CD4-positive, alpha-beta T cell treated with Interleukin-10 for 1 hour (primary cell): ENCODE results near the gene SH3RF2.
"Not testable (repeated sequence)": the region's sequence is repeated elsewhere in the genome, so short reads cannot be mapped to it uniquely, and the experiment has no call there.

ENCODE experiments used
- DNase-seq: peaks from one replicate; pipeline ENCODE4 v3.0.0-alpha.2; 2020

Gene SH3RF2, protein sequence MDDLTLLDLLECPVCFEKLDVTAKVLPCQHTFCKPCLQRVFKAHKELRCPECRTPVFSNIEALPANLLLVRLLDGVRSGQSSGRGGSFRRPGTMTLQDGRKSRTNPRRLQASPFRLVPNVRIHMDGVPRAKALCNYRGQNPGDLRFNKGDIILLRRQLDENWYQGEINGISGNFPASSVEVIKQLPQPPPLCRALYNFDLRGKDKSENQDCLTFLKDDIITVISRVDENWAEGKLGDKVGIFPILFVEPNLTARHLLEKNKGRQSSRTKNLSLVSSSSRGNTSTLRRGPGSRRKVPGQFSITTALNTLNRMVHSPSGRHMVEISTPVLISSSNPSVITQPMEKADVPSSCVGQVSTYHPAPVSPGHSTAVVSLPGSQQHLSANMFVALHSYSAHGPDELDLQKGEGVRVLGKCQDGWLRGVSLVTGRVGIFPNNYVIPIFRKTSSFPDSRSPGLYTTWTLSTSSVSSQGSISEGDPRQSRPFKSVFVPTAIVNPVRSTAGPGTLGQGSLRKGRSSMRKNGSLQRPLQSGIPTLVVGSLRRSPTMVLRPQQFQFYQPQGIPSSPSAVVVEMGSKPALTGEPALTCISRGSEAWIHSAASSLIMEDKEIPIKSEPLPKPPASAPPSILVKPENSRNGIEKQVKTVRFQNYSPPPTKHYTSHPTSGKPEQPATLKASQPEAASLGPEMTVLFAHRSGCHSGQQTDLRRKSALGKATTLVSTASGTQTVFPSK

DNA sequence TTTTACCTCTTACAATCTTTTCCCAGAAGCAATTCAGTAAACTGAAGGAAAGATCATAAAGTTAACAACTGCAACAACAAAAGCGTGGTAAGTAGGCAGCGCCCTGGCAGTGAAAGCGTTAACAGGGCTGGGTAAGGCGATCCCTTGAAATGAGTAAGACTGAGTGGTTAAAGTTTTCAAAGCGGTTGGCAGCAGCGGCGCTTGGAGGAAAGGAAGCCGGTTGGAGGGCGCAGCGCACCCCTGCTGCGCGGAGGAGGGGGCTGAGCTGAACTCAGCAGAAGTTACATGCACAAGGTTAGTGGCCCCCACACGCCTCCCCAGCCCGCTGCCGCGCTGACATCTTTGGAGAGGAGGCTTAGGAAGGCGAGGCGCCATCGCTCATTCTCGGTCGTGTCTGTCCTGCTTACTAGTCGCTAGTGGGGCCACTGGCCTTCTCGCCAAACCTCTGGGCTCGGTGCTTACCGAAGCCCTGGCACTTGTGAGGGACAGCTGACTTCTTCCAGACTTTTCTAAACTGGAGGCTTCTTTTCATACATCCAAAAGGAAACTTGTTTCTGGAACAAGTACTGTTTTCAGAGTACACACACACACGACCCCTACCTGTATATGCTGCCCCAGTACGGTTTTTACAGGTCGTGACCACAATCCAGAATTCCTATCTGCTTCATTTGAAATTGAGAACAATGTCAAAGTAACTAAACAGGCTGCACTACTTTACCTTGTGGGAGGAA lies at the start of gene SH3RF2:
TSS of gene SH3RF2 (plus strand) at position 178 of the 731 bp plus-strand sequence. CDS start 1,351 bp downstream, outside the sequence.
- no peak for DNase-seq

GRCh38 chr5:145887217-145887616 lies 49.2 kb upstream of the SH3RF2 start:
- no peak for DNase-seq

GRCh38 chr5:145887976-145888574 lies 48.3 kb upstream of the SH3RF2 start:
- DNase-seq, result no peak

DNA sequence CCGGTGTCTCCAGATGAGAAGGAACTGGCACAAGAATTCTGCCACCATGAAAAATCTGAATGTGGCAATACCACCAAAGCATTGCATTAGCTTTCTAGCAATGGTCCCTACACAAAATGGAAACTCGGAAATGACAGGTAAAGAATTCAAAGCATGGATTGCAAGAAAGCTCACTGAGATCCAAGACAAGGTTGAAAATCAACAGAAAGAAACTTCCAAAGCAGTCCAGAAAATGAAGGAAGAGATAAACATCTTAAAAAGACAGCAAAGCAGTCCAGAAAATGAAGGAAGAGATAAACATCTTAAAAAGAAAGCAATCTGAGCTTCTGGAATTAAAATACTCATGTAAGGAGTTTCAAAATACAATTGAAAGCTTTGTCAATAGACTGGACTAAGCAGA lies 46.8 kb upstream of the SH3RF2 start:
- no peak for DNase-seq

DNA sequence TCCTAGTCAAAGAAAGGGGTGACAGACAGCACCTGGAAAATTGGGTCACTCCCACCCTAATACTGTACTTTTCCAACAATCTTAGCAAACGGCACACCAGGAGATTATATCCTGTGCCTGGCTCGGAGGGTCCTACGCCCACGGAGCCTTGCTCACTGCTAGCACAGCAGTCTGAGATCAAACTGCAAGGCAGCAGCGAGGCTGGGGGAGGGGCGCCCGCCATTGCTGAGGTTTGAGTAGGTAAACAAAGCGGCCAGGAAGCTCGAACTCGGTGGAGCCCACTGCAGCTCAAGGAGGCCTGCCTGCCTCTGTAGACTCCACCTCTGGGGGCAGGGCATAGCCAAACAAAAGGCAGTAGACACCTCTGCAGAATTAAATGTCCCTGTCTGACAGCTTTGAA lies 45.0 kb upstream of the SH3RF2 start:
- DNase-seq, result not testable (repeated sequence)

- no peak for DNase-seq
Observed at GRCh38 chr5:145898171-145898570, 38.2 kb upstream of the SH3RF2 start.

- no peak for DNase-seq
Observed at GRCh38 chr5:145902421-145902820, 34.0 kb upstream of the SH3RF2 start.

- DNase-seq, result no peak
Observed at GRCh38 chr5:145903113-145903512, 33.3 kb upstream of the SH3RF2 start.

- DNase-seq, result no peak
Observed at GRCh38 chr5:145903867-145904266, 32.5 kb upstream of the SH3RF2 start.

DNA sequence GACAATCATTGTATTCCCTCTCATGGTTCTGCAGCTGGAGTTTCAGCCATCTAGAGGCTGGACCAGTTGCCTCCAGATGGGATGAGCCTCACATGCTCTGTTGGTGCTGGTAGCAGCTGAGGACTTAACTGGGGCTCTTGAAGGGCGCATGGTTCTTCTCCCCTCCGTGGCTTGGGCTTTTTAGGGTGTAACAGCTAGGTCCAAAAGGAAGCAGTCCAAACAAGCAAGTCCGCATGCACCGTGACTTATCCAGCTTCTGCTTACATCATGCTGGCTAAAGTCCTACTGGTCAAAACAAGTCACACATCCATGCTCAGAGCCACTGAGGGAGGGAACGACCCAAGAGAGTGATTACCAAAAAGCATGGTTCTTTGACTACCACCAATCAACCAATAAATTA lies 31.6 kb upstream of the SH3RF2 start:
- no peak for DNase-seq

DNA sequence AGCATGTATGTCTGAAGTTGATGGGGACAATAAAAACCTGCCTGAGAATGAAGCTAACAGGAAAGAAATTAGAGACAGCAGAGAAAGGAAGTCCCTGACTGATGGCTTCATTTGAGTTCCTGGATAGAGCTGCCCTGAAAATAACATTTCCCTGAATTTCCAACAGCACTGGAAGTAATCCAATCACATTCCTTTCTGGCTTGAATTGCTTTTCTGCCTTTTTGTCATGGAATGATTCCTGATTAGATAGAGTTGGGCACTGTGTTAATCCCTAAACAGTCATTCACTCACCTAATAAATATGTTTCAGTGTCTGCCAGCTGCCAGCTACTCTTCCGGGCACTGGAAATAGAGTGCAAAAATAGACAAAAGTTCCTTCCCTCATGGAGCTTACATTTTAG lies 30.0 kb upstream of the SH3RF2 start:
- DNase-seq, result no peak

DNA sequence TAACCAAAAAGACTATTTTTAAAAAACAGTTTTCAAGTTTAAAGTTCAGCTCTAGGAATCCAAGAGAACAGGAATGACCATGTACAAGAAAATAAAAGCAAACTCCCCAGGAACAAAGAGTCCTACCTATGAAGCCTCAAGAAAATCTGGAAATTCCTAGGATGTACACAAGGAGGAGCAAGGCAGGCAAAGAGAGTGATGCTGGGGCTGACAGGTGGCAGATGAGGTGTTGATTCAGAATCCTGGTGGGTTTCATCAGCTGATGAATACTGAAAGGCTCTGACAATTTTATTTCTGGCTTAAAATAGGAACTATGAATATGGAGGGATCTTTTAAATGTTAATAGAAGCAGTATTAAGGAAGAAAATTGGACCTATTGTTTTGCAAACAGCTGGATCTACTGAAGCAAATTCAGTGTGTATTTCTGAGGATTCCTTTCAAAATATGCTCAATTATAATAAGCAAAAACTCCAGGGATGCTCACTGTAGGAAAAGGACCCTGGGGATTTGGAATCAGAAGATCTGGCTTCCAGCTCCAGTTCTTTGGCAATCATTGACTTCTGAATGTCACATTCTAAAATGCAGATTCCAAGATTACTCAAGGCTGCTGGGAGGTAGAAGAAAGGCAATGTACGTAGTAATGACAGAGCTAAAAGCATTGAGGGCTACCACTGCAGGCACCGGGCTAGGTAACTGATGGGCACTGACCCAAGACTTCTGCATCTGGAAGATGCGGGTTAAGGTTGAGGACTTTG lies 28.0 kb upstream of the SH3RF2 start:
- no peak for DNase-seq

DNA sequence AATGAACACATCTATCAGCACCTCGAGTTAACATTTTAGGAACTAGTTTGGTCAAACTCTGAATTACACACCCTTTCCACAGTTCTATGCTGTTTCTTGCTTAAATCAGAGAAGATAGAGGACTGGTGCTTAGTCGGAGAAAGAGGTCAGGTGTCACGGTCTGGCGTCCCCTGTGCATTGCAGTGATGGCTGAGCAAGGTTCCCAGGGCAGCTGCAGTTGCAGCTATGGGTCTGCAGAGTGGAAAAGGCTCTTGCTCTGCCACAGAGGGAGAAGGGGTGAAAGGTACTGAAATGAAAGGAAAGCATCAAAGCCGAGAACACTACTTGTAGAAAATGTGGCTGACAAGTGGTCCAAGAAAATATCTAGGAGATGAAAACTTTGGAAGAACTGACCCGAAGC lies 25.2 kb upstream of the SH3RF2 start:
- DNase-seq, result no peak

DNA sequence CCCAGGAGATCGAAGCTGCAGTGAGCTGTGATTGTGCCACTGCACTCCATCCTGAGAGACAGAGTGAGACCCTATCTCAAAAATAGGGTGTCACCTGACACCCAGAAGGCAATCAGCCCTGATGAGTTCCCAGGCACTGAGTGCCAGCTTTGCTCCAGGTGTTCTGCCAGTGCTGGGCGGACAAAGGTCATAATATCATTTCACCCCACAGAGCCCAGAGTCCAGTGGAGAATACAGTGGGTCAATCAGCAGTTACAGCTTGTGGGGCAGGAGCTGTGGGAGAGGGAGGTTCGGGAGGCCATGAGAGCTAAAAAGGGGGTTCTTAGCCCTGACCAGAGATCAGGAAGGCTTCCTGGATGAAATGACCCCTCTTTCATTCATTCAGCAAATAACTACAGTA lies 24.4 kb upstream of the SH3RF2 start:
- DNase-seq, result no peak

DNA sequence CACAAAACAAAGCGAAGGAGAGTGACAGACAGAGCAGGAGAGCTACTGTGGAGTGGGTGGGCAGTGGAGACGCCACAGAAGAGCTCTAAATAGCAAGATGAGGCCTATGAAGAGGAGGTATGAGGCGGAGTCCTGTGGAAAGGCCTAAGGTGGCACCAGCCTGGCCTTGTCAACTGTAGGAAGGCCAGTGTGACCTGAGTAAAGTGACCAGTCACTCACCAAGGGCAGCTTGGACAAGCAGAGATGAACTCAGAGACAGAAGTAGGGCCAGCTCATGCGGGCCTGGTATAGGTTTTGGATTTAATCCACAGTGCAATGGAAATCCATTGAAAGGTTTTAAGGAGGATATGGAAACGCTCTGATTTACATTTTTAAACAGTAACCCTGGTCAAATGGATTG lies 23.8 kb upstream of the SH3RF2 start:
- DNase-seq, result no peak

DNA sequence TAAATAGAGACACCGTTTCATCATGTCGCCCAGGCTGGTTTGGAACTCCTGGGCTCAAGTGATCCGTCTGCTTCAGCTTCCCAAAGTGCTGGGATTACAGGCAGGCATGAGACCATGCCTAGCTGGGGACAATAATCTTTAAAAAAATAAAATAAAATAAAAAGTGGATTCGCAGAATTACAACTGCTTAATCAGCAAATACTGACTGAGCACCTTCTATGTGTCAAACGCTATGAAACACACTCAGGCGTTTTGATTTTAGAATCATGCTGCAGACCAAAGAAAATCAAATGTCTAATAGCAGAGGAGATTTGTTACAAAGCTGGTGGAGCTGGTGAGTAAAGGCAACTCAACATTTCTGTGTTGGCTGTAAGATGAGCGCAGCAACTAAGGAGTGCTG lies 22.7 kb upstream of the SH3RF2 start:
- no peak for DNase-seq

DNA sequence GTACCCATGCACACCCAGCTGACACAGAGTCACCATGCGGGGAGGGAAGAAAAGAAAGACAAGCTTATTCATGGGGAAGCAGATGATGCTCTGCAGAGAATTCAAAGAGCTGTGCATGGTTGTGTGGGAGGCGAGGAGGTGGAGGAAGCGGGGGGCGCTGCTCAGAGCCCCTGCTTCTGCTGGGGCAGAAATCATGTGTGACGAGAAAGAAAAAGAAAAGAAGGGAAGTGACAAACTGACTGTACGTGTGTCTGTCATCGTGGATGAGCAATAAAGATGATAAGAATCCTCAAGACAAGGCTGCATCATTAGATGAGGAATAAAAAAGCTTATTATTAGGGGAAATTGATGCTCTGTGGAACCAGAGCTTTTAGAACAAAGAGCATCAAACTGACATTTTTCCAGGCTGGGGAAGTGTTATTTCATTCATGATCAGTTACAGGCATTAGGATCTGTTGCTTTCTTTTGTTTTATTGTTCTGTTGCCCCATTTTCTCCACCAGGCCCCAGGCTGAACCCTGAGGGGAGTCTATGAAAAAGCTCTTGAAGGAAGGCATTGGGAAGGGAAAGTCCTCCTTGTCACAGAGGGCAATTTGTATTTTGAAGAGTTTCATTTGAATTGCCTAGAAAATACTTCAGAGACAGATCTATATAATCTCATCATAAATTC lies 20.3 kb upstream of the SH3RF2 start:
- no peak for DNase-seq

GRCh38 chr5:145917288-145917687 lies 19.1 kb upstream of the SH3RF2 start:
- DNase-seq, result no peak

DNA sequence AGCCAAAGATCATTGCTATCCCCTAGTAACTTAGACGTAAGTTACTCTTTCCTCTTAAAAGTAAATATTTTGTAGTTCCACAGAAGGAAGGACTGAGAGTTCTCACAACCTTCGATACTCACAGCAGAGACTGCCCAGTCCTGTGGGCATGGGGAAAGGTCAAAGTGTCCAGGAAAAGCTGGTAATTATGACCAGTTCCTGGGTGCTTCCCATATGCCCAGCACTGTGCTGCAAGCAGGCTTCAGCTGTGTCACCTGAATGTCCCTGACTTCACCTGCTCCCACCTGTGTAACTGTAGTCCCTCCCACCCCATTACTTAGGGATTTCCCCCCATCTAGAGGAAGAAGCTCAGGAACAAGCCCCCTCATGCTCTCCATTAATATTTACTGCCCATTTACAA lies 18.0 kb upstream of the SH3RF2 start:
- no peak for DNase-seq

GRCh38 chr5:145919413-145919812 lies 17.0 kb upstream of the SH3RF2 start:
- DNase-seq, result no peak

DNA sequence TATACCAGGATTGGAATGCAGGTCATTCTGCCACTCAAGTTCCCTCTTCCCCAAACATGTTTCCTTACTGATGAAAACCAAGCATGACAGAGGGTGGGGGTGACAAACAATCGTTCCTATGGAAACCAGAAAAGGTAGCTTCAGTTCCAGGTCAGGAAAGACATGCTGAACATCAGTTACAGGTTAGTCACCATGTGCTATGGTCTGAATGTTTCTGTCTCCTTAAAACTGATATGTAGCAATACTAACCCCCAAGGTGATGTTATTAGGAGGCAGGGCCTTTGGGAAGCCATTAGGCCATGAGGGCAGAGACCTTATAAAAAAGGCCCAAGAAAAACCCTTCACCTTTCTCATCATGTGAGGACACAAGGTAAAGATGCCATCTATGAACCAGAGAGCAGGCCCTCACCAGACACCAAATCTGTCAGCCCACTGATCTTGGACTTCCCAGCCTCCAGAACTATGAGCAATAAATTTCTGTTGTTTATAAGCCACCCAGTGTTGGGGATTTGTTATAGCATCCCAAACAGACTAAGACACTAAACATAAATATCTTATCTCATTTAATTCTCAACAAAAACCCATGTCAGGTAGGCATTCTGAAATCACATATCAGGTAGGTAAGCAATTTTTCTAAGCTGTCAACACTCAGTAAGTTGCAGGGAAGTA lies 15.7 kb upstream of the SH3RF2 start:
- DNase-seq, result no peak
